K562 (cell line): ENCODE measurements around the gene CDK4. TPM values are rescaled to one million over a fixed set of nuclear protein-coding genes. Genes with fewer than 3 reads are reported as not detected.

Source experiments
- ARID2 ChIP-seq: fragments of 450-650 bp; IDR thresholded peaks from 2 replicates; pipeline ENCODE4 v1.6.1; 2017; ENCODE audit warnings: antibody characterized with exemption, mild to moderate bottlenecking
- CEBPG ChIP-seq, 3 experiments: fragments of 200-800 bp in 1 of 3; sonication (Bioruptor generic) in 1 of 3; sonication (generic) in 1 of 3; formaldehyde crosslinking in 1 of 3; IDR thresholded peaks in 2 of 3; conservative IDR thresholded peaks in 1 of 3; 2 replicates each; pipeline versions ENCODE4 v1.6.1 to v1.8.0; 2016 to 2022; ENCODE audit warnings: missing compliant biosample characterization in 2 of 3, missing genetic modification characterization in 2 of 3, mild to moderate bottlenecking in 1 of 3, missing genetic modification reagents in 1 of 3
- E2F3 ChIP-seq: fragments of 250-450 bp; sonication (Bioruptor Pico); IDR thresholded peaks from 2 replicates; pipeline ENCODE4 v1.4.0; 2020; ENCODE audit warnings: mild to moderate bottlenecking
- EHMT2 ChIP-seq: fragments of 450-650 bp; IDR thresholded peaks from 2 replicates; pipeline ENCODE4 v1.6.1; 2018; ENCODE audit warnings: antibody characterized with exemption
- HDGF ChIP-seq: fragments of 450-650 bp; IDR thresholded peaks from 2 replicates; pipeline ENCODE4 v1.6.1; 2016
- KLF13 ChIP-seq: fragments of 450-650 bp; IDR thresholded peaks from 2 replicates; pipeline ENCODE4 v1.6.1; 2016; ENCODE audit warnings: missing genetic modification characterization, low read depth, mild to moderate bottlenecking, missing compliant biosample characterization, moderate library complexity, borderline replicate concordance
- MIER1 ChIP-seq: fragments of 450-650 bp; IDR thresholded peaks from 2 replicates; pipeline ENCODE4 v1.6.1; 2016; ENCODE audit warnings: antibody characterized with exemption, mild to moderate bottlenecking, low read depth
- PRDM10 ChIP-seq: fragments of 450-650 bp; IDR thresholded peaks from 2 replicates; pipeline ENCODE4 v1.6.1; 2018; ENCODE audit not compliant: partially characterized antibody
- RFX1 ChIP-seq: fragments of 450-650 bp; IDR thresholded peaks from 2 replicates; pipeline ENCODE4 v1.6.1; 2016; ENCODE audit warnings: mild to moderate bottlenecking, moderate library complexity
- TBP ChIP-seq: optimal IDR thresholded peaks from 2 replicates; pipeline ENCODE3; 2011; ENCODE audit warnings: low read depth, low read length, improper control_type of control experiment
- ZFX ChIP-seq: sonication (generic); formaldehyde crosslinking; IDR thresholded peaks from 2 replicates; pipeline ENCODE4 v1.8.0; 2022; ENCODE audit warnings: mild to moderate bottlenecking, missing genetic modification reagents, moderate library complexity
- polyA plus RNA-seq, 8 experiments: library from polyadenylated mRNA; depleted of rRNA in 4 of 8; stranded (reverse) in 5 of 8; unstranded in 3 of 8; fragments of >200 nt; fragmentation: Nextera tagmentation in 2 of 8; fragmentation: Illumina TruSeq in 1 of 8; extraction: Ambion mirVana in 2 of 8; extraction: Trizol in 1 of 8; gene quantifications; 2 replicates each; pipeline versions ENCODE4 v1.2.1 to v1.2.3, GENCODE V29; 2011 to 2014; ENCODE audit warnings: inconsistent platforms in 1 of 8, missing spikeins in 1 of 8
- total RNA-seq, 7 experiments: library from RNA; depleted of rRNA in 6 of 7; stranded (reverse); fragments of >200 nt in 6 of 7; fragmentation: Illumina TruSeq in 2 of 7; extraction: Trizol in 2 of 7; gene quantifications; 2 replicates each; pipeline versions ENCODE4 v1.2.1 to v1.2.3, GENCODE V29; 2011 to 2021; ENCODE audit warnings: low replicate concordance in 1 of 7
- TF ChIP-seq, protein P1 (sequence below), 2 experiments: fragments of 450-650 bp; formaldehyde crosslinking in 1 of 2; IDR thresholded peaks; 2 replicates each; pipeline versions ENCODE4 v1.4.0 to v1.6.1; 2014 to 2020; ENCODE audit warnings: mild to moderate bottlenecking in 2 of 2, borderline replicate concordance in 1 of 2, low read depth in 1 of 2
- TF ChIP-seq, protein P2 (sequence below): fragments of 450-650 bp; IDR thresholded peaks from 2 replicates; pipeline ENCODE4 v1.6.1; 2016

CDK4 gene
- total and polyA plus RNA-seq, 9 of the 15 experiments (the other 6 are each of a cell fraction or from before 2014, with no cell fraction given), result 37.8 to 436 (median 238) TPM

DNA sequence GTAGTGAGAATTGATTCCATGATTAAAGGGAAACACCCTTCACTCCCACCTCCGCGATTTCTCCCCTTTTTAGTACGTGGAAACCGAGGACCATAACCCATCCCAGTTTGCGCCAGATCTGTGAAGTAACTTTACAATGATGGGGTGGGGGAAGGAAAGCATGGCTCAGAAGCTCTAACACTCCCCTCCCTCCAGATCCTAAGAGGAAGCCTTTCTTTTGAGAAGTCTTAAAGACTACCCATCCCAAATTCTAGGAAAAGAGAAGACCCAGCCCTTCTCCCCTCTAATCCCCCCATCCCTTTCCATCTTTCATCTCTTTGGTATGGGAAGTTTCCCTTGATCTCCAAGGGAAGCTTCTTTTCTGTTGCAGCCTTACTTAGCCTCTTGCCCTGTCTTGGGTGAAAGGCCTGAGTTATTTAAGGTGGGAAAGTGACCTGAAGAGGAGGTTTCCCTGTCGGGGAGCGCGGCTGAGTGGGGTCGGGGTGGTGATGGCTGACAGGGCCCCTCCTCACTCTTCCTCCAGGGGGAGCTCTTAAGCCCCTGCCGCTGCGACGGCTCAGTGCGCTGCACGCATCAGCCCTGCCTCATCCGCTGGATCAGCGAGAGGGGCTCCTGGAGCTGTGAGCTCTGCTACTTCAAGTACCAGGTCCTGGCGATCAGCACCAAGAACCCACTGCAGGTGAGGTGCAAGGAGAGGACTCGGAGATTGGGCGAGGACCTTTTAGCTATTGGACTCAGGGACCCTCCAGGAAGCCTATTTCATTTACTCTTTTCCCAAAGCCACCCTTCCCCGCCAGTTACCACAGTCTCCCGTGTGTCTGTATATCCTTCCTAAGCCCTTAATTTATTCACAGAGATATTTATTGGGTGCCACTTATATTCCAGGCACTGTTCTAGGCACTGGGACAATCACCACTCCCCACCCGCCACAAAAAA, 4.6 kb upstream of the CDK4 start (continued):
- no peak for TF ChIP-seq PRDM10
- TF ChIP-seq ARID2, result no peak
- no peak for TF ChIP-seq MIER1
- TF ChIP-seq E2F3 (CRISPR knock-in tag), result no peak
- TF ChIP-seq, protein P1, sequence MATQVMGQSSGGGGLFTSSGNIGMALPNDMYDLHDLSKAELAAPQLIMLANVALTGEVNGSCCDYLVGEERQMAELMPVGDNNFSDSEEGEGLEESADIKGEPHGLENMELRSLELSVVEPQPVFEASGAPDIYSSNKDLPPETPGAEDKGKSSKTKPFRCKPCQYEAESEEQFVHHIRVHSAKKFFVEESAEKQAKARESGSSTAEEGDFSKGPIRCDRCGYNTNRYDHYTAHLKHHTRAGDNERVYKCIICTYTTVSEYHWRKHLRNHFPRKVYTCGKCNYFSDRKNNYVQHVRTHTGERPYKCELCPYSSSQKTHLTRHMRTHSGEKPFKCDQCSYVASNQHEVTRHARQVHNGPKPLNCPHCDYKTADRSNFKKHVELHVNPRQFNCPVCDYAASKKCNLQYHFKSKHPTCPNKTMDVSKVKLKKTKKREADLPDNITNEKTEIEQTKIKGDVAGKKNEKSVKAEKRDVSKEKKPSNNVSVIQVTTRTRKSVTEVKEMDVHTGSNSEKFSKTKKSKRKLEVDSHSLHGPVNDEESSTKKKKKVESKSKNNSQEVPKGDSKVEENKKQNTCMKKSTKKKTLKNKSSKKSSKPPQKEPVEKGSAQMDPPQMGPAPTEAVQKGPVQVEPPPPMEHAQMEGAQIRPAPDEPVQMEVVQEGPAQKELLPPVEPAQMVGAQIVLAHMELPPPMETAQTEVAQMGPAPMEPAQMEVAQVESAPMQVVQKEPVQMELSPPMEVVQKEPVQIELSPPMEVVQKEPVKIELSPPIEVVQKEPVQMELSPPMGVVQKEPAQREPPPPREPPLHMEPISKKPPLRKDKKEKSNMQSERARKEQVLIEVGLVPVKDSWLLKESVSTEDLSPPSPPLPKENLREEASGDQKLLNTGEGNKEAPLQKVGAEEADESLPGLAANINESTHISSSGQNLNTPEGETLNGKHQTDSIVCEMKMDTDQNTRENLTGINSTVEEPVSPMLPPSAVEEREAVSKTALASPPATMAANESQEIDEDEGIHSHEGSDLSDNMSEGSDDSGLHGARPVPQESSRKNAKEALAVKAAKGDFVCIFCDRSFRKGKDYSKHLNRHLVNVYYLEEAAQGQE (IDR thresholded peaks at IDR 0.05; ENCODE audit: borderline replicate concordance), result peak; percentile 43; the same call in 1 of the 2 replicates
- TF ChIP-seq, protein P1 (CRISPR knock-in tag; IDR thresholded peaks at IDR 0.05; ENCODE audit: low read depth), result no peak
- no peak for TF ChIP-seq HDGF
- TF ChIP-seq CEBPG (CRISPR knock-in tag; IDR thresholded peaks at IDR 0.05), result no peak
- TF ChIP-seq CEBPG (tag; conservative IDR thresholded peaks at IDR 0.05 in 1 of 2, IDR thresholded peaks at IDR 0.05 in 1 of 2), result no peak
- TF ChIP-seq ZFX, result no peak
- TF ChIP-seq EHMT2, result no peak
- no peak for TF ChIP-seq RFX1
- TF ChIP-seq, protein P2, sequence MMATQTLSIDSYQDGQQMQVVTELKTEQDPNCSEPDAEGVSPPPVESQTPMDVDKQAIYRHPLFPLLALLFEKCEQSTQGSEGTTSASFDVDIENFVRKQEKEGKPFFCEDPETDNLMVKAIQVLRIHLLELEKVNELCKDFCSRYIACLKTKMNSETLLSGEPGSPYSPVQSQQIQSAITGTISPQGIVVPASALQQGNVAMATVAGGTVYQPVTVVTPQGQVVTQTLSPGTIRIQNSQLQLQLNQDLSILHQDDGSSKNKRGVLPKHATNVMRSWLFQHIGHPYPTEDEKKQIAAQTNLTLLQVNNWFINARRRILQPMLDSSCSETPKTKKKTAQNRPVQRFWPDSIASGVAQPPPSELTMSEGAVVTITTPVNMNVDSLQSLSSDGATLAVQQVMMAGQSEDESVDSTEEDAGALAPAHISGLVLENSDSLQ, result peak; percentile 74
- TF ChIP-seq KLF13 (tag), result no peak
- TF ChIP-seq TBP, result peak; percentile 16
